HTR-8/SVneo (cell line): ENCODE data around the gene COL27A1.

Experiments used
- DNase-seq: peaks from one replicate; pipeline ENCODE4 v3.0.0; 2011; ENCODE audit warnings: low spot score, mixed read lengths; ENCODE audit not compliant: insufficient read length
- FAIRE-seq: peaks from 2 replicates; lab custom pipeline; 2011; peaks lifted over from hg19 to GRCh38; lab: Jason Lieb, UNC

COL27A1 gene

DNA sequence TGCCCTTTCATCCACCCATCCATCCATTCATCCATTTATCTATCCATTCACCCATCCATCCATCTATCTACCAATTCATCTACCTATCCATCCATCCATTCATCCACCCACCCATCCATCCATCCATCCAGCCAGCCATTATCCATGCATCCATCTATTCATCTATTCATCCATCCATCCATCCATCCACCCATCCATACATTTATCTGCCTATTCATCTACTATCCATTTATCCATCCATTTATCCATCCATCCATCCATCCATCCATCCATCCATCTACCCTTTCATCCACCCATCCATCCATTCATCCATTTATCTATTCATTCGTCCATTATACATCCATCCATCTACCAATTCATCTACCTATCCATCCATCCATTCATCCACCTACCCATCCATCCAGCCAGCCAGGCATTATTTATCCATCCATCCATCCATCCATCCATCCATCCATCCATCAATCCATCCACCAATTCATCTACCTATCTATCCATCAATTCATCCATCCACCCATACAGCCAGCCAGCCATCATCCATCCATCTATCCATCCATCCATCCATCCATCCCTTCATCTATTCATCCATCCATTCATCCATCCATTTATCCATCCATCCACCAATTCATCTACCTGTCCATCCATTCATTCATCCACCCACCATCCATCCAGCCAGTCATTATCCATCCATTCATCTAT is 10.2 kb downstream of the COL27A1 start:
- no peak for DNase-seq
- no peak for FAIRE-seq

GRCh38 chr9:114166103-114166470 is 10.8 kb downstream of the COL27A1 start:
- FAIRE-seq (no peak), DNase-seq (no peak)

GRCh38 chr9:114166614-114167572 is 11.6 kb downstream of the COL27A1 start:
- no peak for DNase-seq
- no peak for FAIRE-seq

- FAIRE-seq: no peak
- no peak for DNase-seq
These were observed 12.3 kb downstream of the COL27A1 start for GRCh38 chr9:114167591-114168091.

DNA sequence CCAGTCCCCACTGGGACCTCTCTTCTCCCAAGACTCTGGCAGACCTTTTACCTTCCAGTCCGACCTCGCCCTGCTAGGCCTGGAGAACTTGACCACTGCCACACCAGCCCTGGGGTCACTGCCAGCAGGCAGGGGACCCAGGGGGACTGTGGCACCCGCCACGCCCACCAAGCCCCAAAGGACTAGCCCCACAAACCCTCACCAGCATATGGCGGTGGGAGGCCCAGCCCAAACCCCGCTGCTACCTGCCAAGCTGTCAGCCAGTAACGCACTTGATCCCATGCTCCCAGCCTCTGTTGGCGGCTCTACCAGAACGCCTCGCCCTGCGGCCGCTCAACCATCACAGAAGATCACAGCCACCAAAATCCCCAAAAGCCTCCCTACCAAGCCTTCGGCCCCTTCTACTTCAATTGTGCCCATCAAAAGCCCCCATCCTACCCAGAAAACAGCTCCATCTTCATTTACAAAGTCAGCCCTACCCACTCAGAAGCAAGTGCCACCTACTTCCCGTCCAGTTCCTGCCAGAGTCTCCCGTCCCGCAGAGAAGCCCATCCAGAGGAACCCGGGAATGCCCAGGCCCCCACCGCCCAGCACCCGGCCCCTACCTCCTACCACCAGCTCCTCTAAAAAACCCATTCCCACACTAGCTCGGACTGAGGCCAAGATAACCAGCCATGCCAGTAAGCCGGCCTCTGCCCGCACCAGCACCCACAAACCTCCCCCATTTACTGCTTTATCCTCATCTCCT is 13.1 kb downstream of the COL27A1 start:
- DNase-seq: no peak
- FAIRE-seq: no peak

DNA sequence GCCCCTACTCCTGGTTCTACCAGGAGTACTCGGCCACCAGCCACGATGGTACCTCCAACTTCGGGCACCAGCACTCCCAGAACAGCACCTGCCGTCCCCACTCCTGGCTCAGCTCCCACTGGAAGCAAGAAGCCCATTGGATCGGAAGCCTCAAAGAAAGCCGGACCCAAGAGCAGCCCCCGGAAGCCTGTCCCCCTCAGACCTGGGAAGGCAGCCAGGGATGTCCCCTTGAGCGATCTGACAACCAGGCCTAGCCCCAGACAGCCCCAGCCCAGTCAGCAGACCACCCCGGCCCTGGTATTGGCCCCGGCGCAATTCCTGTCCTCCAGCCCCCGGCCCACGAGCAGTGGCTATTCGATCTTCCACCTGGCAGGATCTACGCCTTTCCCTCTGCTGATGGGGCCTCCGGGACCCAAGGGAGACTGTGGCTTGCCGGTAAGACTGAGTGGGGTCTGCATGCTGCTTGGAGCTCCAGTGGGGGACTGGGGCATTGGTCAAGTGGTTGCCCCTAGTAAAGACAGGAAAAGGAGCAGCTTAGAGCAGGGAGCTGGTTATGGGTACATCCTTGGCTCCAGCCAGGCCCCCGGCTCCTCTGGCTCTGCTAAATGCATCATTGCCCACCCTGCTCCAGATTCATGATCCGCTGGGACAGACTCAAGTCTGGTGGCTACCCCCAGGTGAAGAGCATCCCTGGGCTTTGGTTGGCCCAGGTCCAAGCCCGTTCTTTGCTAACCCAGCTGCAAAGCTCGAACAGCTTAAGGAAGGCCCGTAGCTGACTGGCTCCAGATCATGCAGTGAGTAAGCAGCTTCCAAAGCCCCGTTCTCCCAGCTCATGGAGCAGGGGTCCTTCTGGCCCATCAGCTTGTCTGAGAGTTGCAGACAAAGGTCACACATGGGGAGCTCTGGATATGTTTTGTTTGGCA is 14.0 kb downstream of the COL27A1 start:
- no peak for FAIRE-seq
- DNase-seq: no peak

GRCh38 chr9:114169952-114170770 is 14.8 kb downstream of the COL27A1 start:
- FAIRE-seq: no peak

GRCh38 chr9:114170771-114171461 is 15.6 kb downstream of the COL27A1 start:
- no peak for FAIRE-seq
- DNase-seq: no peak

More at GRCh38 chr9:114169952-114170770, 14.8 kb downstream of the COL27A1 start:
- no peak for DNase-seq

DNA sequence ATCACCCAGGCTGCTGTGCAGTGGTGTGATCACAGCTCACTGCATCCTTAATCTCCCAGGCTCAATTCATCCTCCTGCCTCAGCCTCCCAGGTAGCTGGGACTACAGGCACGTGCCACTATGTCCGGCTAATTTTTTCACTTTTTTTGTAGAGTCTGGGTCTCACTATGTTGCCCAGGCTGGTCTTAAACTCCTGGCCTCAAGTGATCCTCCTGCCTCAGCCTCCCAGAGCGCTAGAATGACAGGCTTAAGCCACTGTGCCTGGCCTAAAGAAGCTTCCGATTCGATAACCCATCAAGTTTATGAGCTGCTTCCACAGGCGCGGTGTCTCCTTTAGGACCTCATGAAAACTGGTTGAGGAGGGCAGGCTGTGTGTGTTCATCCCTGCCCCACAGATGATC is 16.2 kb downstream of the COL27A1 start:
- FAIRE-seq: no peak
- no peak for DNase-seq

GRCh38 chr9:114172981-114173833 is 17.9 kb downstream of the COL27A1 start:
- no peak for FAIRE-seq

GRCh38 chr9:114174557-114174875 is 19.2 kb downstream of the COL27A1 start:
- DNase-seq: no peak
- FAIRE-seq: no peak

More at GRCh38 chr9:114172981-114173833, 17.9 kb downstream of the COL27A1 start:
- DNase-seq: no peak

GRCh38 chr9:114174876-114175771 is 19.8 kb downstream of the COL27A1 start:
- FAIRE-seq: no peak
- no peak for DNase-seq

GRCh38 chr9:114176624-114177291 is 21.4 kb downstream of the COL27A1 start:
- DNase-seq (no peak), FAIRE-seq (no peak)

GRCh38 chr9:114177423-114178064 is 22.2 kb downstream of the COL27A1 start:
- FAIRE-seq (no peak), DNase-seq (peak; percentile 60)

- FAIRE-seq: no peak
- DNase-seq: no peak
These were observed 22.7 kb downstream of the COL27A1 start for GRCh38 chr9:114178076-114178475.
